GM12891 (cell line): ENCODE measurements around the gene KDM3A.

Source experiments
- POLR2A ChIP-seq: IDR thresholded peaks from 2 replicates; pipeline ENCODE4 v1.6.1; 2011; ENCODE audit warnings: low read depth, low read length, control low read depth
- POLR2AphosphoS5 ChIP-seq: IDR thresholded peaks from 2 replicates; pipeline ENCODE4 v1.6.1; 2011; ENCODE audit warnings: low read depth, low read length, control low read depth

DNA sequence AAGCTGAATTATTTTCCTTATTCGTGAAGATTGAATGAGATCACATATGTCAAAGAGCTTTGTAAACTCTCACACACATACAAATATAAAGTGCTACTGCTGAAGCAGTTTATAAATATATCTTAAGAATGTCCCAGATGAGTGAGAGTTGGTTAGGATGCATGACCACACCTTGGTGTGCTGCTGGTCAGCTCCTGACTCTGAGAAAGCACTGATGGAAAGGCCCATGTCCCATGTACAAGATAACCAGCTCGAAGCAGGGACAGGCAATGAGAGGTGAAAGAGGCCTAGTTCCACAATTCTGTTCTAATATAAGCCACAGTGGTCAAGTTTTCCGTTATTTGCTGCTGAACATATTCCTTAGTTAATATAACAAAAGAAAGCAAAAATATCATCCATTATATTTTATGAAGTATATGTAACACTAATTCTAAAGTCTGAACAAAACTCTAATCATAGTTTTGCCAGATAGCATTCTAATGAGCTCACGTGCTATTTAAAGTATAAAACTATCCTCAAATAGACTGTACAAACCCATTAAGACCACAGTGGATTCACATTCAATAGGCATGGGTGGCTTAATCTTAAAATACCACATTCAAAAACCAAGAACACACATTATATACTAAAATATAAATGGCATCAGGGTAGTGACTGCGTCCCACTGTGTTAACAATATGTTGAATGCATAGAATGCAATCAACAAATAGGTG lies 72.9 kb downstream of the KDM3A start:
- no peak for TF ChIP-seq POLR2AphosphoS5
- no peak for TF ChIP-seq POLR2A
